Right ventricle myocardium inferior (tissue), 1 donor: Measurements from ENCODE around the gene IRF8. TPM values are rescaled to one million over a fixed set of nuclear protein-coding genes. Genes with fewer than 3 reads are reported as not detected.
A peak's percentile ranks its signal among the peaks of the same experiment; 100 is the strongest.
"Not testable (repeated sequence)": the region's sequence is repeated elsewhere in the genome, so short reads cannot be mapped to it uniquely, and the experiment has no call there.

Experiments used
- ATAC-seq: fragments of 200-7000 bp; cut with Tn5 transposase; one replicate; pipeline ENCODE4 v1.9.1; 2020; ENCODE audit warnings: mild to moderate bottlenecking, moderate library complexity
- DNase-seq: peaks from one replicate; pipeline ENCODE4 v3.0.0; 2021; ENCODE audit errors: missing footprints
- intact Hi-C: fragments of 100-400 bp; cut with DNase I; formaldehyde crosslinking; loops from one replicate; pipeline ENCODE4 v1.11.0; 2022
- total RNA-seq: library from RNA; stranded (reverse); fragmentation: NEBNext Ultra II Directional; extraction: Animal tissue kit (Norgen Biotek cat#: 25700); gene quantifications from one replicate; pipeline ENCODE4 v1.2.1, GENCODE V29; 2021
- donor health status: DM: no; HTN: yes; CAD: no; lungs with severe emphysema.

Gene IRF8
- total RNA-seq, 1 donor from 2014 or later, result 3.3 TPM

DNA sequence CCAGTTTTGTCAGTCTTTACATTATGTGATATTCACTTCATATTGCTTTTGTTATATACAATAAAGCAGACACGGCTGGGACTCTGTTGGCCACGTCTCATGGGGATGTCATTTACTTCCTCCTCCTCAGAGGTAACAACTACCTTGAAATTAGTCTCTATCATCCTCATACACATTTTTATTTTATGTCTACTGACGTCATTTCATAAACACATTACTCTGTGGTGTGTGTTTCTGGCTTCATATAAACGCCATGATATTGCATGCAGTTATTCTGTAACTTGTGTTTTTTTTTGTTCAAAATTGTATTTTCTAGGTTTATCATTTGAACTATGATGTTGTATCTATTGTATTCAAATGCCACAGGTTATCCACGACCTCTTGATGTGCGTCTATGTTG is 13.4 kb upstream of the IRF8 start:
- DNase-seq (no peak), ATAC-seq (no peak)
- intact Hi-C loops, result no loop called here

DNA sequence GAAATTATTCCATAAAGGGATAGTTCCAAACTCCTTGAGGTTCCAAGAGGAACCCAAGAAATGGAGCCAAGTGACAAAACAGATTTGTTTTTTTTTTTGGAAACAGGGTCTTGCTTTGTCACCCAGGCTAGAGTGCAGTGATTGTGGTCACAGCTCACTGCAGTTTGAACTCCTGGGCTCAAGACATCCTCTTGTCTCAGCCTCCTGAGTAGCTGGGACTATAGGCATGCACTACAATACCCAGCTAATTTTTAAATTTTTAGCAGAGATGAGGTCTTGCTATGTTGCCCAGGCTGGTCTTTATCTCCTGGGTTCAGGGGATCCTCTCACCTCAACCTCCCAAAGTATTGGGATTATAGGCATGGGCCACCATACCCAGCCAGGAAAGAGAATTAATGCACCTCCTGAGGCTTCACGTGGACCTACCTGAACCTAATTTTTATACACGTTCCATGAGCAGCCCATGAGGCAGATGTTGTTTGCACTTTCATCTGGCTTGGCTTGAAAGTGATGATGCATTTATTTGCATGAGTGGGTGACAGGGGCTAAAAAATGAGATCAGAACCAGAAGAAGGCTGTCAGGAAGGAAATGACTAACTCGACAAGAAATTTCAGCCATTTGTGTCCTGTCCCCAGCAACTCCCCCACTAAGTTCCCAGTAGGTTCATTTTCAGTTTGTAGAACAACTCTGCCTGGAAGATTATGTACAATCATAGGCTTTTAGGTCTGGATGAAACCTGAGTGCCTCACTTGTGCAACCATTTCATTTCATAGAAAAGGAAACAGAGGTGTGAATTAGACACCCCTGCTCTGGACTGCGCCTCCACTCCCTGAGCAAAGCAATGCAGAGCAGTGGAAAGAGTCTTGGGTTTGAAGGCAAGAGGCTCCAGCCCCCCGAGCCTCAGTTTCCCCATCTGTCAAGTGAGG is 10.3 kb upstream of the IRF8 start:
- intact Hi-C loops, result no loop called here
- ATAC-seq (no peak), DNase-seq (no peak)

DNA sequence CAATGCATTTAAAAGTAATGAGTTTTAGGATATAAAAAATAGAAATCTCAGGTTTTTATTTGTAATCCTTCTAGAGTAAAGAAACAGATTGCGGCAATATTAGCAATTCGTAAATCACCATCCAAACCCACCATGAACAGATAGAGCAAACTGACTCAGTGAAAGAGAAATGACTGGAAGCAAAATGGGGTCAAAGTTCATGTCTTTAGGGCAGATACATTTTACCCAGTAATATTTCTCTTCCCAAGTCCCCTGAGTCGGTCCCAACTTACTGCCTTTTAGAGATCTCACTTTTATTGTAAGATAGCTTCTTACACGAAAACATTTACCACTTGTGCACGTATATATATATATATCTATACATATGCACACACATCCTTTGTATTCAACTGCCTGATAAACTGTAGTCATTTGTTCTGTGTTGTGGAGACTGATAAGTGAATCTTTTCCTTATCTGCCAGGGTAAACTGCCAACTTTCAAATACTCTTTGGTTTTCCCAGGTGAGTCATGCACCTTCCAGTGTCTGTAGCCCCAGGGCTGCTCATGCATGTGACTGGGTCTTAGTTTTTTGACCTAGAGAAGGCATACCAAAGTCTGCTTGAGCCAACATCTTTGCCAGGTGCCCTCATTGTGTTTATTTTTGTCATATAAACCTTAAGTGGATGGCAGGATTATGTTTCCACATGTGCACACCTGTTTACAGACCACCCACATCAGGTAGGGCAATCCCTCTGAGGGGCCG is 7.8 kb upstream of the IRF8 start:
- no peak for DNase-seq
- intact Hi-C loops, result no loop called here
- no peak for ATAC-seq

DNA sequence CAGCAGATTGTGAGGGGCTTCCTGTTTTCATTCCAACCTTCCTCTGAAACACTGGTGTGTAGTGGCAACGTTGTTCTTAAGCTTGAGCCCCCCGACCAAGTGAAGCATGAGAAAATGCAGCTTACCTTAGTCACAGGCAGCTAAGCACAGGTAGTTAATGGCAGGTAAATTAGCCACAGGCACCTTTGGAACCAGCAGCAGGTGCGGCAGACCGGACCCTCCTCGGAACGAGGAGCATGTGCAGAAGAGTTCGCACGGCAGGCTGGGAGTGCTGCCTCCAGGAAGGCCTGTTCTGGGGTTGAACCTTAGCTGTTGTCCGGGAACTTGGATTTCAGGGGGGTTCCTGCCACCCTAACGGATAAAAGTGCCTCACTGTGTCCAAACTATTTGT is 7.2 kb upstream of the IRF8 start:
- intact Hi-C loops, result no loop called here
- ATAC-seq, result no peak

DNA sequence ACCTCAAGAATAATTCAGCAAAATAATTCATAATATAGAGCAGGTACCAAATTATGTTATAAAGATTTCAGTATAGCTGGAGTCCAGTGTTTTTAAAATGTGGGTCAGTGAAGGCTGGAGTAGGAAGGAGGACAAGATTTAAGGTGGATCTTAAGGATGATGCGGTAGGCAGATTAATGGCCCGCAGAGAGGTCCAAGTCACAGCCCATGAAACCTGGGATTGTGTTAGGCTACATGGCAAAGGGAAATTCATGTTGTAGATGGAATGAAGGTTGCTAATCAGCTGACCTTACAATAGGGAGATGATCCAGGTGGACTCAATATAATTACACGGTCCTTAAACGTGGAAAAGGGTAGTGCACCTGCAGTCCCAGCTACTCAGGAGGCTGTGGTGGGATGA is 6.2 kb upstream of the IRF8 start:
- no peak for ATAC-seq
- DNase-seq, result no peak
- intact Hi-C loops, result no loop called here

More for the DNA sequence above, 7.2 kb upstream of the IRF8 start:
- no peak for DNase-seq

DNA sequence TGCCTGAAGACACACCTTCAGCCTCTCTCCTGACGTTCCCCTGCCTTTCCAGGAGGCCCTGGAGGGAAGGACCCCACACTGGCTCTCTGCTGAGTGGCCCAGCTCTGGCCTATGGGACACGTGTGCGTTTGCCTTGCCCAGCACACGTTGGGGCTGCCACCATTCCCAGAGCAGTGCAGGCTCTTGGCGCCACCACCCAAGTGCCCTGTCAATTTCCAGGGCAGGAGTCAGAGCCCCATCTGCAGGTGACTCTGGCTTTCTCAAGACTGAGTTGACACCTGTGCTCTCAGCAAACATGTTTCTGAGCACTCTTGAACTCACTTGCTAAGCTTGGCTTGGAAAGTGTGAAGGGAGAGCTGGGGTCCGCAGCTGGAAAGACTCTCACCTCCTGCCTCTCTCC is 4.7 kb upstream of the IRF8 start:
- no peak for ATAC-seq
- intact Hi-C loops, result no loop called here
- DNase-seq, result no peak

DNA sequence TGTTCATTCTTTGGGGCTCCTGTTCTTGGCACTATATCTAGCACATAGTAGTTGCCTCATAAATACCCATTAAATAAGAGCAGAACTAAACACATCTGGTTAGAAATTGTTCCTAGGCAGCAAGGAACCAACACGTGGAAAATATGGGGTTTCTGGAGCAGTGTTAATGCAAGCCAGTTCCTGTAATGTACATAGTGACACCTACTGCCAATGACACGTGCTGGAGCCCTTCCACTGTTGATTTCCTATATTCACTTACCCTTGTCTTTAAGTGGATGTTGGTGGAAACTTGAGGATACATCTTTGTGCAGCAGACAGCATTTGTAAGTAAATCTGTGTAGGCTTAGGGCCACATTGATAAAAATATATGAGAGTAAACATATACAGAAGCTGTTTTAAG is 1.6 kb upstream of the IRF8 start:
- DNase-seq (no peak), ATAC-seq (no peak)
- intact Hi-C loops, result loop anchor here (5.0 kb wide), 1 partner anchor 75 kb away; no protein-coding TSS in a partner anchor

DNA sequence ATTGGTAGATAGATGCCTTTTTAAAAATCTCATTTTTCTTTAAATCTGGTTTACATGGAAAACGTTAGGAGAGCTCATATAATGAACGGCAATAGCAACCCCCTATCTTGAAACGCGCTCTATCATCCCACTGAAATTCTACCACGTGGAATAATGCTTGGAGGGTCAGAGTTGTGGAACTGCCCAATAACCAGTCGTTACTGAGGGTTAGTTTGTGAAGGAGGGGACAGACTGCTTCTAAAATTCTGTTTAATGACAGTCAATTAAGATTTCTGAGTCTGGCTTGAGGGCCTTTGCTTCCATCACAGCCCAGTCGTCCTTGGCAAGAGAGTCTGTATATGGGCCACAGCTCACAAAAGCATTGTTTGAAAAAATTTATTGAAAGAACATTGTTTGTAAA is 482 bp downstream of the IRF8 start:
- intact Hi-C loops, result loop anchor here (5.0 kb wide), 1 partner anchor 77 kb away; no protein-coding TSS in a partner anchor
- no peak for ATAC-seq

DNA sequence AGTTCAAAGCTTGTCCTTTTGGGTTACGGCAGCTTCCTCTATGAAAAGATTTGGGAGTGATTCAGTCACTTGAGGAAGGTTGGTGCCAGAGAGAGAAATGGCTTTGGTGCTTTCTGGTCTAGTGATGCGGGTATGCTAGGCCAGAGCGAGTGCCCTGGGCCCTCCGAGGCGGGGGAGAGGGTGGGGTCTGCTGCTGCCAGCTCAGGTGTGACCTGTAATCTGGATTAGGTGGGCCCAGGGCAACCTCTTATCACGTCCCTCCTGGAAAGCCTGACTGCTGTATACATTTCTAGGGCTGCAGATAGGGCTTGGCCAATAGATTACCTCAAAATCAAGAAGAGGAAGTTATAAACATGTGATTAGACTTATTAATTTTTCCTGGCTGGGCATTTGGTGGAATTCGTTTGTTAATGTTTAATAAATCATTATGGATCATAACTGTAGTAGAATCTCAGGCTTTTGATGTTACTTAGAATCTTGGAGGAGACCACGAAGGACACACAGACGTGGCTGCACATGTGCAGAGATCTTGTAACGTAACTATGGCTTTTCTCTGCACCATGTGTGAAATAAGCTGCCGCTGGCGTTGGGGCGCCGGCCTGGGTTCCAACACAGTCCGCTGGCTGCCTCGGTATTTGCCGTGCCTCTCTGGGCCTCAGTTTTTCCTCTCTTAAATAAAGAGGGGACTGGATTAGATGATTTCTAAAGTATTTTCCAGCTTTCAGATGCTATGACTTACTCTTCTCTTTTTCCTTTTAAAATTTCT is 1.2 kb downstream of the IRF8 start:
- intact Hi-C loops, result loop anchor here (5.0 kb wide), 1 partner anchor 62 kb away; no protein-coding TSS in a partner anchor
- ATAC-seq, result no peak
- no peak for DNase-seq

More for the DNA sequence above, 482 bp downstream of the IRF8 start:
- DNase-seq, result no peak

DNA sequence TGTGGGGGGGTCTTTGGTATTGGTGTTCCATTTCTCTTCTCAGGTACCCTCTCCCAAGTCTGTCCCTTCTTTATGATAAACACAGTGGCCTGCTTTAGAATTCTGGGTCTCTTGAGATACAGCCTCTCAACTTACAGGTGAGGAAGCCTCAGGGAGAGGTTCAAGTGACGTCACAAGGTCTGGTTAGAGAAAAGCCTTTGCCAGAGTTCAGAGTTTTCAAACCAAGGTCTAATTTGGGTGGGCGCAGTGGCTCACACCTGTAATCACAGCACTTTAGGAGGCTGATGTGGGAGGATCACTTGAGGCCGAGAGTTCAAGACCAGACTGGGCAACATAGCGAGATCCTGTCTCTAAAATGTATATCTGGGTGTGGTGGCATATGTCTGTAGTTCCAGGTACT is 2.1 kb downstream of the IRF8 start:
- intact Hi-C loops, result loop anchor here (5.0 kb wide), 1 partner anchor 61 kb away; no protein-coding TSS in a partner anchor
- ATAC-seq (no peak), DNase-seq (no peak)

DNA sequence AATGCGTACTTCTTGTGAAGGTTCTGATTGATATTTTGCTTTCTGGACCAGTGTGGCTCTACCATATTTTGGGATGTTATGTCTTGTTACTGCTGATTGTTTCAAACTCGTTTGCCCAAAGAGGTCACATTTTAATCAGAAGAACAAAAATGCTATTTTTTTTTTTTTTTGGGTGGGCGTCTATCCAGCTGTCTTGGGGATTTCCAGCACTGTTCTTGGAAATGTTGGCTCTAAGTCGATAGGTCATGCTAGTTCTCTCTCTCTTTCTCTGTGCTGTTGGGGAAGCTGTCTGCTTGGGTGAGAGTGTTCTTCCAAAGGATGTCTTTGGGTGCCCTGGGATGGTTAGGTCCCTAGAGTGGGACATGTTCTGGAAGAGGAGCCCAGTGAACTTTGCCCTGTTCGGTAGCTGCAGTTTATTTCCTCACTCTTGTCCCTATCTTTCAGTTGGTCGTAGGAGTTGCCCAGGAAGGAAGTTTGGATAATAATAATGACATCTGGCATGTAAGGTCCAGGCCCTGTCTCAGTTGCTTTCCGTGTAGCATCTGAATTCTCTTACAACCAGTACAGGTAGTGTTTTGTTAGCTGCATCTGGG is 2.9 kb downstream of the IRF8 start:
- ATAC-seq (no peak), DNase-seq (no peak)
- intact Hi-C loops, result loop anchor here (5.0 kb wide), 1 partner anchor 60 kb away; no protein-coding TSS in a partner anchor

DNA sequence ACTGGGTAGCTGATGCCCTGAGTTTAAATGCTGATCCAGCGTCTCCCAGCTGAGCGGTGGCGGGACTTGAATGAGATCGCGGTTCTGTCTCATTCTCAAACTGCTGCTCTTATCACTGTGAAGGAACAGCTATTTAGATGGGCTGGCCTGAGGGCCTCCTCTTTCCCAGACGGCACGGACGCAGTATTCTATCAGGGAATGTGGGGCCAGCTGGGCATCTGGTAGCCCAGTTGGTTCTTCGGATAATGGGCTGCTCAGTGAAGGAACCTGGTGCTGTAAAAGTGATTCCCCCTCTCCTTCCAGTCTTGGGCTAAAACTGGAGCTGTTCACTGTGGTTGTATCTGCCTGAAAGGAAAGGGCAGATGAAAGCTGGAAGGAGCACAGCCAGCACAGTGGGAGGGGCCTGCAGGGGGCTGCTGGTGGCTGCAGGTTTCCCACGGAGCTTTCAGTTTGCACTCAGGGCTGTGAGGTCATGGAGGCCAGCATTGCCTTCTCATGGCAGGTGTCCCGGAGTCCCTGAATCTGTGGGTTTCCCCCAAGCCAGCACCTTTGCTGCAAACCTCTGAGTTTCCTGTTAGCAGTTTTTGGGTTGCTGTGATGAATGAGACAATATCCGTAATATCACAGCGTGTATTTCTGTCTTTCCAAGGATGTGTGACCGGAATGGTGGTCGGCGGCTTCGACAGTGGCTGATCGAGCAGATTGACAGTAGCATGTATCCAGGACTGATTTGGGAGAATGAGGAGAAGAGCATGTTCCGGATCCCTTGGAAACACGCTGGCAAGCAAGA is 3.6 kb downstream of the IRF8 start:
- intact Hi-C loops, result loop anchor here (5.0 kb wide), 1 partner anchor 60 kb away; no protein-coding TSS in a partner anchor
- no peak for ATAC-seq
- no peak for DNase-seq

DNA sequence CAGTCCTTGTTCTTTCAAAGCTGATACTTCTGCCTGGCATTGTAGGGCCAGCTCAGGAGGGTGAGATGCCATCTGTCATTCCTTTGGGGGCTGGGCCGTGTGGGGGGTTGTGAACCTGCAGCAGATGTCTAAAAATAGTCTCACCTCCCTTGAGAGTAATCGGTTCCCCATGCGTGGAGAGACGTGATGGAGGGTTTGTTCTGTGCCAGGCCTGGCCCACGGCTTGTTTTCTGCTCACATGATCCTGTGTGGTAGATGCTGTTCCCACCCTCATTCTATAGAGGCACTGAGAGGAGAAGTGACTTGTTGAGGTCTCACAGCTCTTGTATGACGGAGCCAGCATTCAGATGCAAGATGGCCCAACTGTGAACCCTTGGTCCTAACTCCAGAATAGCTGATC is 4.6 kb downstream of the IRF8 start:
- intact Hi-C loops, result loop anchor here (5.0 kb wide), 1 partner anchor 59 kb away; no protein-coding TSS in a partner anchor
- DNase-seq, result no peak
- ATAC-seq, result no peak

DNA sequence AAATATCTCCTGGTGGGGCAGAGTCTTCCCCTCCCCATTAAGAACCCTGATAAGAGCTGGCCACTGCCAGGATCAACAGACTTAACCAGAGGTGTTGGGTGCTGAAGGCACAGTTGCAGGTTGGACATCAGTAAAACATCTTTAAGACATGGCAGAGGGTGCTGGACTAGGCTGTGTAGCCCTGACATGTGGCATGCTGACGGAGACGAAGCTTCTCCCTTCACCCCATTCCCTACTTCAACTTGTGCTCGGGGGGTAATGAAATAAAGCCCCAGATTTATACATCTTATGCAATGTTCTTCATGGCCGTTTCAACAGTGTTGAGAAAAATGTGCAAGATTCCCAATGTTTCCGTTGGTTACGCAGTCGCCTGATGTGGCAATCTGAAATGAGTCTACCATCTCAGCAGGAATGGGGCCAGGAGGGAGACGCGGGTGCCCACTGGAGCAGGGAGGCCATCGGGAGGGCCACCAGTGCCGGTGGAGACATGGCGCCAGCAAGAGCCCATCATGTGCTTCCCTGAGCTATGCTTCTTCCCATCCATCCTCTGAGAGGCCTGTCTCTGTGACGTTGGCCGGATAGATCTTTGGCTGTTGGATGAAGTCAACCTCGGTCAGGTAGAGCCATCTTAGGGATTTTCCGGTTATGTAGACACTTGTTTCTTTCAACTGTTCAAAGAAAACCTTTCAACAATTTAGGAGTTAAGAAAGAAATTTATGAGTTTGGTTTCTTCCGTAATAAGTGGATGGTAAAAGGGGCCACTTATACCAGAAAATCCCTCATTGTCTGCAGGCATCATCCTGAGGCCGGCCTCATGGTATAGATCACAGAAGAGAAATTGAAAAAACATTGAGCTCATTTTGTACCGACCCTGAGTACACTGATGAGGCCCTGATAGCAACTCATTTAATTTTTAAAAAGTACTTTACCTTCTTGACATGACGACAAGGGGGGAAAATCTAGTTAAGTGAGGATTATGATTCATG is 6.4 kb downstream of the IRF8 start:
- no peak for DNase-seq
- intact Hi-C loops, result no loop called here
- ATAC-seq, result no peak

DNA sequence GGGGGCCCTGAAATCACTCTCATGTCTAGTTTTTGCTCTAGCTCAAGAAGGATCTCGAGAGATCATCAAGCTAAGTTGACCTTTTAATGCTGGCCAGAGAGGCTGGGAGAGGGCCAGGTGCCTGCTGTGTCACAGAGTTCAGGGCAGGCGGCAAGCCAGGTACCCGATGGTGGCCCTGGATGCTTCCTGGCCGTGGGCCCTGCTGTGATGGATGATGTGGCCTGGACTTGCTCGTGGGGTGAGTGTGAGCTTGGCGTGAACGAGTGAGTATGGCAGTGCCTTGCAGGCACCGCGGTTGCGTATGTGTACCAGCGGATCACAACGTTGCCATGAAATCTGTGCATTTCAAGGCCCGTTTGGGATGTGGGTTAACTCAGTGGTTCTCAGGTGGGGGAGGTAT is 7.4 kb downstream of the IRF8 start:
- no peak for DNase-seq
- intact Hi-C loops, result no loop called here

DNA sequence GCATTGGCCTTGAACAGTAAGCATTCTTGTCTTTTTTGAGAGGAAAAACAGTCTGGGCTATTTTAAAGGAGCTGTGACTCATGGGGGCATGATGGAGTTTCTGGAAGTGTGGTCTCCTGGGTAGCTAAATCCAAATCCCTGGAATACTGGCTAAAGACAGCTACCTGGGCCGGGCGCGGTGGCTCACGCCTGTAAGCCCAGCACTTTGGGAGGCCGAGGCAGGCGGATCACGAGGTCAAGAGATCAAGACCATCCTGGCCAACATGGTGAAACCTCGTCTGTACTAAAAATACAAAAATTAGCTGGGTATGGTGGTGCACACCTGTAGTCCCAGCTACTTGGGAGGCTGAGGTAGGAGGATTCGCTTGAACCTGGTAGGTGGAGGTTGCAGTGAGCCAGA is 8.3 kb downstream of the IRF8 start:
- DNase-seq, ATAC-seq, intact Hi-C loops: not testable (repeated sequence)

More for the DNA sequence above, 7.4 kb downstream of the IRF8 start:
- no peak for ATAC-seq

DNA sequence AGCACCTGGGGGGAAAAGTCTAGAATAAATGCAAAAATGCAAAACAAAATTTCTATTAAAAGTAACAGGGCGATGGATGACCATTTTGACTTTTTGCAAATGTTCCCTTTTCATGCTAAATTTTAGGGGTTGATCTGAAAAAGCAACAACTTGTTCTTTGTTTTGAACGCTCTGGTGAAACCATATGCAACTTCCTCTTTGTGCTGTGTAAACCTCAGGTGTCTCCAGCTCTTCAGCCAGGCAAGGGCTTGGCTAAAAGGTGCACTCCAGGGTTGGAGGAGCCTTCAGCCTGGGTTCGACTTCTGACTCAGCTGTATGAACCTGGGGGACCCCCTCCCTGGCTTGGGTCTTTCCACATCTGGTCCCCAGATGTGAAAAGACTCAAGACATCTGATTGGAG is 9.5 kb downstream of the IRF8 start:
- ATAC-seq, result peak; percentile 14
- DNase-seq, result no peak
- intact Hi-C loops, result no loop called here
